GM12864 (cell line): ENCODE measurements around the gene CASQ2.

Experiments used
- DNase-seq: peaks from one replicate; pipeline ENCODE4 v3.0.0-alpha.2; 2011; ENCODE audit warnings: low read depth
- H3K4me3 ChIP-seq: 2 replicates; pipeline ENCODE4 v1.5.1; 2011; ENCODE audit warnings: mild to moderate bottlenecking, low read depth, low read length, control low read depth
- TF ChIP-seq, protein P1 (sequence below): IDR thresholded peaks from 2 replicates; pipeline ENCODE4 v1.5.1; 2011; ENCODE audit warnings: low read depth, mild to moderate bottlenecking, moderate library complexity, low read length, control low read depth, inconsistent platforms; ENCODE audit errors: missing control alignments

CASQ2 gene

DNA sequence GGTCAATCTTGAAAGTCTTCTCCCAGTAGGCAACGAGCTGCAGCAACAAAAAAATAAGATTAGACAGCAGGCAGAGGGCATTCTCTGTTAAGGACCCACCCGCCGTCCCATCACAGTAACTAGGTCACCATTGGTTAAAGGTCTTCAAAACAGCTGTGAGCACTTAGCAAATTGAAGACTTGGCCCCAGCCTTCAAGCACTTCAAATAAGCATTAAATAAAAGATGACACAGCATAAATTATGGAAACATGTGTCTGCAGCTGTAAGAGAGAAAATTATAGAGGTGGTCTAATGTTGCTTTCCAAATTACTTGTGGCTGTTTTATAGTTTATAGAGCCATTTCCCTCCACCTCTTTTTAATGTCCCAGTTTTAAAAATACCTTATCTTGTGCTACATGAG lies 65.6 kb downstream of the CASQ2 start:
- TF ChIP-seq, protein P1, sequence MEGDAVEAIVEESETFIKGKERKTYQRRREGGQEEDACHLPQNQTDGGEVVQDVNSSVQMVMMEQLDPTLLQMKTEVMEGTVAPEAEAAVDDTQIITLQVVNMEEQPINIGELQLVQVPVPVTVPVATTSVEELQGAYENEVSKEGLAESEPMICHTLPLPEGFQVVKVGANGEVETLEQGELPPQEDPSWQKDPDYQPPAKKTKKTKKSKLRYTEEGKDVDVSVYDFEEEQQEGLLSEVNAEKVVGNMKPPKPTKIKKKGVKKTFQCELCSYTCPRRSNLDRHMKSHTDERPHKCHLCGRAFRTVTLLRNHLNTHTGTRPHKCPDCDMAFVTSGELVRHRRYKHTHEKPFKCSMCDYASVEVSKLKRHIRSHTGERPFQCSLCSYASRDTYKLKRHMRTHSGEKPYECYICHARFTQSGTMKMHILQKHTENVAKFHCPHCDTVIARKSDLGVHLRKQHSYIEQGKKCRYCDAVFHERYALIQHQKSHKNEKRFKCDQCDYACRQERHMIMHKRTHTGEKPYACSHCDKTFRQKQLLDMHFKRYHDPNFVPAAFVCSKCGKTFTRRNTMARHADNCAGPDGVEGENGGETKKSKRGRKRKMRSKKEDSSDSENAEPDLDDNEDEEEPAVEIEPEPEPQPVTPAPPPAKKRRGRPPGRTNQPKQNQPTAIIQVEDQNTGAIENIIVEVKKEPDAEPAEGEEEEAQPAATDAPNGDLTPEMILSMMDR, result no peak
- H3K4me3 ChIP-seq, result no peak overlapping the region
- DNase-seq, result no peak

GRCh38 chr1:115701090-115701489 lies 67.4 kb downstream of the CASQ2 start:
- no peak overlapping the region for H3K4me3 ChIP-seq
- TF ChIP-seq, protein P1, result no peak
- DNase-seq, result no peak

GRCh38 chr1:115697619-115698018 lies 70.9 kb downstream of the CASQ2 start:
- TF ChIP-seq, protein P1, result no peak
- DNase-seq, result no peak
- H3K4me3 ChIP-seq, result no peak overlapping the region

- TF ChIP-seq, protein P1, result no peak
- no peak for DNase-seq
- no peak overlapping the region for H3K4me3 ChIP-seq
Measured at GRCh38 chr1:115694805-115695204, 73.7 kb downstream of the CASQ2 start.

GRCh38 chr1:115692224-115692623 lies 76.3 kb downstream of the CASQ2 start:
- TF ChIP-seq, protein P1, result no peak
- DNase-seq, result no peak
- no peak overlapping the region for H3K4me3 ChIP-seq

DNA sequence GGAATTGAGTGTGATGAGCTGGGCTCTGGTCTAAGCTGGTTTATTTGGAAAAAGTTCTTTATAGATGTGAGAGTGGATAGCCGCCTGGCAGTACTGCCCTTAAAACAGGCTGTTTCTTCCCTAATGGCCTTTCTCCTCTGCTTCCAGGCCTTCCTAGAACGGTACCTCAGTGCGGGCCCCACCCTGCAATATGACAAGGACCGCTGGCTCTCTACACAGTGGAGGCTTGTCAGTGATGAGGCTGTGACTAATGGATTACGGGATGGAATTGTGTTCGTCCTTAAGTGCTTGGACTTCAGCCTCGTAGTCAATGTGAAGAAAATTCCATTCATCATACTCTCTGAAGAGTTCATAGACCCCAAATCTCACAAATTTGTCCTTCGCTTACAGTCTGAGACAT lies 77.5 kb downstream of the CASQ2 start:
- no peak overlapping the region for H3K4me3 ChIP-seq
- no peak for DNase-seq
- TF ChIP-seq, protein P1, result no peak

- DNase-seq, result no peak
- no peak overlapping the region for H3K4me3 ChIP-seq
- TF ChIP-seq, protein P1, result no peak
Measured at GRCh38 chr1:115687744-115688143, 80.8 kb downstream of the CASQ2 start.
